LNCAP (cell line): Measurements from ENCODE around the gene GPSM3.

Experiments
- TF ChIP-seq, protein P1 (sequence below): fragments of 450-650 bp; IDR thresholded peaks from 2 replicates; pipeline ENCODE4 v1.5.1; 2017; ENCODE audit warnings: mild to moderate bottlenecking

GPSM3 gene

DNA sequence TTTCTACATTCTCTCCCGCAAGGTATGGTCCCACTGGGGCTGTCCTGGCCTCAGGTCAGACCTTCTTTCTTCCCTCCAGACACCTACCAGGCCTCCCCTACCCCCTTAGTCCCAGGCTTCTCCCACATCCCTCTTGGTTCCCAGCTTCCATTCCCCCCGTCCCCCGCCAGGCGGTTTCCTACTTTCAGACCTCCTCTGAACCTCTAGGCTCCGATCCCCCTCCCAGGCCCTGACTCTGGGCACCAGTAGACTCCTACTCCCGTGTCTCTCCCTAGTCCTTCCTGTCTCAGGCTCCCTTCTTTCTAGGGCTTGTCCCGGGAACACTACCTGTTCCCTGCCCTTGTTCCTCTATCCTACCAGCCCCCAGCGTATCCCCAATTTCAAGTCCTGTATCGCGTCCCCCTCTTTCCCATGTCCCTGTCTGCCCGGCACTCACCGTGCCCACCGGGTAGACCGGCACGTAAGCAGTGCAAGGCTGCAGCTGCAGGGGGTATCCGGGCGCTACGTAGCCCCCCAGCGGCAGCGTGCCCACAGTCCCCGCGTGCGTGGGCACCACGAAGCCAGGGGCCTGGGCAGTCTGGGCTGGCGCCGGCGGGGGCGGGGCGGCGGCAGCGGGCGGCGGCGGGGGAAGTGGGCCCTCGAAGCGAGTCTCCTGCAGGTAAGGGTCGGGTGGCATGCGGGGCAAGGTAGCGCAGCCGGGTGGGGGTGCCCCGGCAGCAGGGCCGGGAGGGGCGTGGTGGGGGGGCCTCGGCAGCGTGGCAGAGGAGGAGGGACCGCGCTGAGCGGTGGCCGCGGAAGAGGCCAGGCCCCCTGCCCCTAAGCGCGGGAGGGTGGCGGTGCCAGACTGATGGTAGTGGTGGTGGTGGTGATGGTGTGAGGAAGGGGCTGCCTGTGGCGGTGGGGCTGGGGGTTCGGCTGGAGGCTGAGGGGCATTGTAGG lies 42.2 kb downstream of the GPSM3 start:
- TF ChIP-seq, protein P1, sequence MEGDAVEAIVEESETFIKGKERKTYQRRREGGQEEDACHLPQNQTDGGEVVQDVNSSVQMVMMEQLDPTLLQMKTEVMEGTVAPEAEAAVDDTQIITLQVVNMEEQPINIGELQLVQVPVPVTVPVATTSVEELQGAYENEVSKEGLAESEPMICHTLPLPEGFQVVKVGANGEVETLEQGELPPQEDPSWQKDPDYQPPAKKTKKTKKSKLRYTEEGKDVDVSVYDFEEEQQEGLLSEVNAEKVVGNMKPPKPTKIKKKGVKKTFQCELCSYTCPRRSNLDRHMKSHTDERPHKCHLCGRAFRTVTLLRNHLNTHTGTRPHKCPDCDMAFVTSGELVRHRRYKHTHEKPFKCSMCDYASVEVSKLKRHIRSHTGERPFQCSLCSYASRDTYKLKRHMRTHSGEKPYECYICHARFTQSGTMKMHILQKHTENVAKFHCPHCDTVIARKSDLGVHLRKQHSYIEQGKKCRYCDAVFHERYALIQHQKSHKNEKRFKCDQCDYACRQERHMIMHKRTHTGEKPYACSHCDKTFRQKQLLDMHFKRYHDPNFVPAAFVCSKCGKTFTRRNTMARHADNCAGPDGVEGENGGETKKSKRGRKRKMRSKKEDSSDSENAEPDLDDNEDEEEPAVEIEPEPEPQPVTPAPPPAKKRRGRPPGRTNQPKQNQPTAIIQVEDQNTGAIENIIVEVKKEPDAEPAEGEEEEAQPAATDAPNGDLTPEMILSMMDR = no peak

- TF ChIP-seq, protein P1 = no peak
These were observed 43.2 kb downstream of the GPSM3 start for GRCh38 chr6:32149092-32149755.

DNA sequence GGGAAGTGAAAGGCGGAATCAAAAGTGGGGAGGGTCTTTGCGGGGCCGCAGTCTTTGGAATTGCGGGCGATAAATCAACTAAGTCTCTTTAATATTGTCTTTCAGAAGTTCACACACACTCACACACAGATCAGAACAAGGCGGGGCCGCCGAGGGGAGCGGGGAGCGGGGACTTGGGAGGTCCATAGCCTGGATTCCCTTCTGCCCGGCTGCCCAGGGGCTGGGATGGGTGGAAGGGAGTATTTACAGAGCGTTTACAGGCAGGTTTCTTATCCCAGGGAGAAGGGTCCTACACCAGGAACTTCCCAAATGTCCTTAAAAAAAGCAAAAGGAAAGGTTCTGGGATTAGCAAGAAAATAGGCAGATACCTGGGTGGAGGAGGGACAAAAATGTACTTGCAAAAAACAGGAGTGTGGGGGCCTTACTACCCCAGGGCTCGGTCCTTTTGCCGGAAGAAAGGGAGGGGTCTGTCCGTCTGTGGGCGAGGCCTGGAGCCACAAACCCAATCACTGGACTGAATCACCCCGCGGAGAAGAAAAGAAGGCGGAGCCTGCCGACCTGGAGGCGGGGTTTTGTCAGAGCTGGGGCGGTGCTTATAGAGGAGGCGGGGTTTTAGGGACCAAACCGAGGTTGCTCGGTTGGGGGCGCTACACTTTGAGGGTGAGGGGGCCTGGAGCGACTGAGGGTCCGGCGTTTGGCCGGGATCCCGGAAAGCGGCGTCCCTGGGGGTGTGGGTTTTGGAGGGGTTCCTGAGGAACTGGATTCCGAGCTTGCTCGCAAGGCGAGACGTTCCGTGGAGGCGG lies 44.0 kb downstream of the GPSM3 start:
- TF ChIP-seq, protein P1 = no peak

DNA sequence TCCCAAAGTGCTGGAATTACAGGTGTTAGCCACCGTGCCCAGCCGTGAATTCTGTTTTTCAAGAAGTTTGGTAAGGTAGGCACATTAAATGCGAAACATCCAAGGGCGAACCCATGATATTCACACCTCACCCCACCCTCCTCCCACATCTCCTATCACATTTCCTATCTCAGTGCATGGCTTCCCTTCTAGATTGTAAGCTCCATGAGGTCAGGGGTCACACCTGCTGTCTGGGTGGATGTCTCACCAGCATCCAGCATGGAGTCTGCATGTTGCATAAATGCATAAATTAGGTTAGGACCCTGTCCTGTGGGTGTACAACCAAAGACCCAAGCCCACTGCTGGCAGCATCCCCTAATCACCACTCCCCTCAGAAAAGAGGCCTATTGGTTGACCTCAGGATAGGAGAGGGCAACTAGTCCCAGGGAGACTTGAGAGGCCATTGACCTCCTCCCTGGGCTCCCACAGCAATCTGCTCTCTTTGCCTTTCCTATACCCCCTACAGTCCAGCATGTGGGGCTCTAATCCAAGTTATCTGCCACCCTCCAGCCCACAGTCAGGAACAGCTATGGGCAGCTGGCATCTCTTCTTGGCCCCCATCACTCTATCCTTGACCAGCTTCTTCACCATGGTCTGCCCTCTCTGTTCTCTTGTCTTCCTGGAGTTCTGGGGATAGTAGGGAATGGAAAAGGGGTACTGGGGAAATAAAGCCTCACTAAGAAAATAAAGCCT lies 44.9 kb downstream of the GPSM3 start:
- TF ChIP-seq, protein P1 = no peak

DNA sequence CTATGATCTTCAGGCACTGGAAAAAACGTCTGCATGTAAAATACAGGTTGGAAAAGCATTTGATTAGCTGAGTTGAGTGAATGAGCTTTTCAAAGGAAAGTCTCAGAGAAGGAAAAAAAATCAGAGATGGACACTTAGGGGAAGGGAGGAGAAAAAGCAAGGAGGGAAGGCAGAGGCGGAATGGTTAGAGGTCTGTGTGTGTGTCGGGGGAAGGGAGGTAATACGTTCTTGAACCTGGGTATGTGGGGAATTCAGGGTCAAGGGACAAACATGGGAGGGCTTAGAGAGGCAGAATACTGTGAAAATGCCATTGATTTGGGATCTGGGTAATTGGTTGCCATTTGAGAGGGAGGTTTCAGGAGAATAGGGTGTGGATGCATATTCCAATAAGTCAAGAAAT lies 45.8 kb downstream of the GPSM3 start:
- TF ChIP-seq, protein P1 = no peak

GRCh38 chr6:32146287-32146686 lies 46.2 kb downstream of the GPSM3 start:
- TF ChIP-seq, protein P1 = no peak
